ENCODE data around the gene NENF. TPM values are rescaled to one million over a fixed set of nuclear protein-coding genes. Genes with fewer than 3 reads are reported as not detected.

Gene NENF
- total RNA-seq, 6 experiments from 2014 or later = 43.7 to 47.7 (median 46.3) TPM

GRCh38 chr1:212461916-212462660 is 29.4 kb downstream of the NENF start:
- Mint-ChIP-seq H3K4me3 (no peak overlapping the region), H3K27ac (no peak overlapping the region), H3K9me3 (peaks cover 6% of the 10 kb centered on the region; the same call in 1 of the 2 replicates), H3K4me1 (ENCODE audit: low read depth) (no peaks in the 10 kb centered on the region), H3K27me3 (ENCODE audit: insufficient read depth) (peaks cover 33% of the 10 kb centered on the region), H3K36me3 (ENCODE audit: low read depth) (no peaks in the 10 kb centered on the region)
- no peak for DNase-seq
- TF ChIP-seq CTCF (IDR thresholded peaks at IDR 0.05) = no peak

GRCh38 chr1:212463565-212464285 is 31.0 kb downstream of the NENF start:
- Mint-ChIP-seq H3K9me3 (0 out of 2 replicates have a peak, but pooled peaks cover under 1% of the 10 kb centered on the region), H3K27me3 (ENCODE audit: insufficient read depth) (peaks cover 32% of the 10 kb centered on the region), H3K4me1 (ENCODE audit: low read depth) (no peaks in the 10 kb centered on the region), H3K27ac (no peak overlapping the region), H3K36me3 (ENCODE audit: low read depth) (no peaks in the 10 kb centered on the region), H3K4me3 (no peak overlapping the region)
- no peak for TF ChIP-seq CTCF (IDR thresholded peaks at IDR 0.05)
- DNase-seq = no peak

- peaks cover 36% of the 10 kb centered on the region for H3K27me3 Mint-ChIP-seq (ENCODE audit: insufficient read depth)
- DNase-seq = no peak
- TF ChIP-seq CTCF (IDR thresholded peaks at IDR 0.05) = no peak
- peaks cover 4% of the 10 kb centered on the region; the same call in 1 of the 2 replicates for H3K9me3 Mint-ChIP-seq
- H3K4me3 Mint-ChIP-seq = no peak overlapping the region
- peaks cover 4% of the 10 kb centered on the region; the same call in 1 of the 2 replicates for H3K36me3 Mint-ChIP-seq (ENCODE audit: low read depth)
- H3K27ac Mint-ChIP-seq = no peak overlapping the region
- peaks cover 8% of the 10 kb centered on the region for H3K4me1 Mint-ChIP-seq (ENCODE audit: low read depth)
These were observed 32.6 kb downstream of the NENF start for GRCh38 chr1:212465311-212465710.

GRCh38 chr1:212466437-212466836 is 33.7 kb downstream of the NENF start:
- peaks cover 4% of the 10 kb centered on the region; the same call in 1 of the 2 replicates for H3K9me3 Mint-ChIP-seq
- TF ChIP-seq CTCF (IDR thresholded peaks at IDR 0.05) = no peak
- no peak overlapping the region for H3K27ac Mint-ChIP-seq
- H3K36me3 Mint-ChIP-seq (ENCODE audit: low read depth) = peaks cover 4% of the 10 kb centered on the region; the same call in 1 of the 2 replicates
- DNase-seq = no peak
- peaks cover 10% of the 10 kb centered on the region for H3K4me1 Mint-ChIP-seq (ENCODE audit: low read depth)
- no peak overlapping the region for H3K4me3 Mint-ChIP-seq
- peaks cover 35% of the 10 kb centered on the region for H3K27me3 Mint-ChIP-seq (ENCODE audit: insufficient read depth)

GRCh38 chr1:212466898-212467650 is 34.4 kb downstream of the NENF start:
- peaks cover 10% of the 10 kb centered on the region for H3K4me1 Mint-ChIP-seq (ENCODE audit: low read depth)

More at GRCh38 chr1:212466898-212467650, 34.4 kb downstream of the NENF start:
- no peak overlapping the region for H3K27ac Mint-ChIP-seq
- peaks cover 4% of the 10 kb centered on the region; the same call in 1 of the 2 replicates for H3K36me3 Mint-ChIP-seq (ENCODE audit: low read depth)
- no peak overlapping the region for H3K4me3 Mint-ChIP-seq
- H3K27me3 Mint-ChIP-seq (ENCODE audit: insufficient read depth) = peaks cover 31% of the 10 kb centered on the region
- TF ChIP-seq CTCF (IDR thresholded peaks at IDR 0.05) = no peak
- H3K9me3 Mint-ChIP-seq = peaks cover 4% of the 10 kb centered on the region; the same call in 1 of the 2 replicates
- DNase-seq = no peak
